Panc1 (cell line): ENCODE data around the gene RNF148. TPM values are rescaled to one million over a fixed set of nuclear protein-coding genes. Genes with fewer than 3 reads are reported as not detected.

ENCODE experiments used
- ATAC-seq: fragments of 200-7000 bp; cut with Tn5 transposase; 2 replicates; pipeline ENCODE4 v1.9.1; 2020; ENCODE audit warnings: mild to moderate bottlenecking, moderate library complexity
- BruUV-seq: library from RNA; stranded (reverse); fragments of 400-500 nt; replicated peaks from 2 replicates; lab custom pipeline; 2021; lab: Mats Ljungman, UMichigan
- CTCF ChIA-PET: fragments of 300-600 bp; sonication (Branson Sonifier 250); formaldehyde crosslinking; loops from one replicate; lab custom pipeline; 2022; ENCODE audit warnings: antibody characterized with exemption; lab: Charles Lee
- POLR2A ChIA-PET: fragments of 300-600 bp; sonication (Branson Sonifier 250); formaldehyde crosslinking; loops from one replicate; lab custom pipeline; 2022; ENCODE audit warnings: antibody characterized with exemption; lab: Charles Lee
- DNase-seq: peaks from one replicate; pipeline ENCODE4 v3.0.0-alpha.2; 2010; ENCODE audit warnings: low read depth, low spot score
- H3K27ac ChIP-seq: 2 replicates; pipeline ENCODE4 v1.5.1; 2011; ENCODE audit warnings: mild to moderate bottlenecking, low read length, inconsistent platforms
- H3K27me3 ChIP-seq: fragments of 200-500 bp; sonication (Bioruptor generic); 2 replicates; pipeline ENCODE4 v1.6.0; 2014; ENCODE audit warnings: low read length, inconsistent platforms; ENCODE audit not compliant: control insufficient read depth, insufficient read depth
- H3K36me3 ChIP-seq: fragments of 200-500 bp; sonication (Bioruptor generic); 2 replicates; pipeline ENCODE4 v1.5.1; 2014; ENCODE audit warnings: inconsistent platforms, mild to moderate bottlenecking, low read length, moderate library complexity; ENCODE audit not compliant: control insufficient read depth, insufficient read depth
- H3K4me1 ChIP-seq: 2 replicates; pipeline ENCODE4 v1.5.1; 2011; ENCODE audit warnings: inconsistent platforms, mild to moderate bottlenecking, low read length, moderate library complexity; ENCODE audit not compliant: control insufficient read depth, insufficient read depth
- H3K4me3 ChIP-seq, 2 experiments: 2 replicates each; pipeline ENCODE4 v1.5.1; 2011 to 2012; ENCODE audit warnings: low read depth in 2 of 2, low read length in 2 of 2, mild to moderate bottlenecking in 2 of 2, inconsistent platforms in 1 of 2, moderate library complexity in 1 of 2
- H3K9me3 ChIP-seq: fragments of 200-500 bp; sonication (Bioruptor generic); 2 replicates; pipeline ENCODE4 v1.5.1; 2014; ENCODE audit warnings: low read depth, mild to moderate bottlenecking, inconsistent platforms, low read length, moderate library complexity; ENCODE audit not compliant: control insufficient read depth, insufficient read depth
- POLR2AphosphoS5 ChIP-seq: IDR thresholded peaks from 2 replicates; pipeline ENCODE4 v1.6.1; 2012; ENCODE audit warnings: mild to moderate bottlenecking, low read depth, low read length, moderate library complexity
- SIN3A ChIP-seq: IDR thresholded peaks from 2 replicates; pipeline ENCODE4 v1.6.1; 2012; ENCODE audit warnings: low read depth, mild to moderate bottlenecking, low read length, moderate library complexity, borderline replicate concordance; ENCODE audit not compliant: insufficient read depth
- TCF7L2 ChIP-seq: IDR thresholded peaks from 2 replicates; pipeline ENCODE4 v1.6.1; 2011; ENCODE audit warnings: mild to moderate bottlenecking, low read depth, low read length, inconsistent platforms
- in situ Hi-C: cut with HindIII; loops from 2 replicates; pipeline ENCODE4 v1.10.0; 2016; ENCODE audit warnings: low sequenced_read_pairs, low pct_unique_long_range_greater_than_20kb
- intact Hi-C: fragments of 100-400 bp; cut with micrococcal nuclease; formaldehyde crosslinking; loops from one replicate; pipeline ENCODE4 v1.10.0; 2022; ENCODE audit not compliant: unreplicated experiment
- total RNA-seq: library from RNA; stranded (reverse); gene quantifications from one replicate; pipeline ENCODE4 v1.2.1, GENCODE V29; 2021; ENCODE audit not compliant: unreplicated experiment
- TF ChIP-seq, protein P1 (sequence below): fragments of 450-650 bp; IDR thresholded peaks from 2 replicates; pipeline ENCODE4 v1.5.1; 2017; ENCODE audit warnings: mild to moderate bottlenecking
- TF ChIP-seq, protein P2 (sequence below), 2 experiments: IDR thresholded peaks; 2 replicates each; pipeline ENCODE4 v1.6.1; 2011 to 2012; ENCODE audit warnings: low read depth in 2 of 2, control low read depth in 1 of 2, low read length in 1 of 2, mild to moderate bottlenecking in 1 of 2, moderate library complexity in 1 of 2; ENCODE audit not compliant: insufficient read depth in 1 of 2

Gene RNF148
- total RNA-seq, 1 experiment from 2014 or later: not detected

DNA sequence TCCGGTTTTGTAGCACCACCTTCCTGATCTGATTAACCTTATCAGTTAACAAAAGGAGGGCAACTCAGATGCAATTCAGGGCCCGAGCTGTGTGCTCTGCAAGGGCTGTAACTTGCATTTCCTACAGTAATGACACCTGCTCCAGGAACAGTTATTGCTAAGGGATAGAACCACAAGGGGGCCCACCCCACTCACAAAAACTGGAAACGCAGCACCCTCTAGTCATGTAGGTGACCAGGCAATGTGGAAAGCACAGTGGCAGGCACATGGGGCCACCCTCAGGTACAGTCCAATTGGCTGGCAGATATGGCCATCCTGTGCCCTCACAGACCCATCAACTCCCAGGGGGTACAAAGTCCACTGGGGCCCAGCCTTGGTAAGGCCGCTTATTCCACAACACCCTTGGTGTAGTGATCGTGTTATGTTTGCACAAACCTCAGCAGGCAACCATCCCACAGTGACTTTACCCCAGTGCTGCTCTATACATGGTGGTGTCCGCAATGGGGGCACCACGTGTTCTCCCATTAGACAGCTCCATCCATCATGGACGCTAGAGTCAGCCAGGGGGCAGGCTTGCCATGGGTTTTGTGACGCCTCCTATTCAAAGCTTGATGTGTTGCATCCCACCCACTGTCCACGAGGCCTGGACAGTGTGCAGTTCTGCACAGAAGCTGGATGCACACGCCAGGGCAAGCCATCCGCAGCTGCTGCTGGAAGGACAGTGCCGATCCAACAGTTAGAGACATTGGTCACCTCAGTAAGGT lies 13.2 kb downstream of the RNF148 start:
- in situ Hi-C loops: no loop called here
- intact Hi-C loops: no loop called here
- ATAC-seq (no peak), DNase-seq (no peak)
- no peaks in the 10 kb centered on the region for H3K4me1 ChIP-seq
- no peak overlapping the region for H3K27ac ChIP-seq
- H3K4me3 ChIP-seq: no peak overlapping the region
- no peaks in the 10 kb centered on the region for H3K9me3 ChIP-seq
- TF ChIP-seq, protein P1, sequence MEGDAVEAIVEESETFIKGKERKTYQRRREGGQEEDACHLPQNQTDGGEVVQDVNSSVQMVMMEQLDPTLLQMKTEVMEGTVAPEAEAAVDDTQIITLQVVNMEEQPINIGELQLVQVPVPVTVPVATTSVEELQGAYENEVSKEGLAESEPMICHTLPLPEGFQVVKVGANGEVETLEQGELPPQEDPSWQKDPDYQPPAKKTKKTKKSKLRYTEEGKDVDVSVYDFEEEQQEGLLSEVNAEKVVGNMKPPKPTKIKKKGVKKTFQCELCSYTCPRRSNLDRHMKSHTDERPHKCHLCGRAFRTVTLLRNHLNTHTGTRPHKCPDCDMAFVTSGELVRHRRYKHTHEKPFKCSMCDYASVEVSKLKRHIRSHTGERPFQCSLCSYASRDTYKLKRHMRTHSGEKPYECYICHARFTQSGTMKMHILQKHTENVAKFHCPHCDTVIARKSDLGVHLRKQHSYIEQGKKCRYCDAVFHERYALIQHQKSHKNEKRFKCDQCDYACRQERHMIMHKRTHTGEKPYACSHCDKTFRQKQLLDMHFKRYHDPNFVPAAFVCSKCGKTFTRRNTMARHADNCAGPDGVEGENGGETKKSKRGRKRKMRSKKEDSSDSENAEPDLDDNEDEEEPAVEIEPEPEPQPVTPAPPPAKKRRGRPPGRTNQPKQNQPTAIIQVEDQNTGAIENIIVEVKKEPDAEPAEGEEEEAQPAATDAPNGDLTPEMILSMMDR: no peak
- TF ChIP-seq, protein P2, sequence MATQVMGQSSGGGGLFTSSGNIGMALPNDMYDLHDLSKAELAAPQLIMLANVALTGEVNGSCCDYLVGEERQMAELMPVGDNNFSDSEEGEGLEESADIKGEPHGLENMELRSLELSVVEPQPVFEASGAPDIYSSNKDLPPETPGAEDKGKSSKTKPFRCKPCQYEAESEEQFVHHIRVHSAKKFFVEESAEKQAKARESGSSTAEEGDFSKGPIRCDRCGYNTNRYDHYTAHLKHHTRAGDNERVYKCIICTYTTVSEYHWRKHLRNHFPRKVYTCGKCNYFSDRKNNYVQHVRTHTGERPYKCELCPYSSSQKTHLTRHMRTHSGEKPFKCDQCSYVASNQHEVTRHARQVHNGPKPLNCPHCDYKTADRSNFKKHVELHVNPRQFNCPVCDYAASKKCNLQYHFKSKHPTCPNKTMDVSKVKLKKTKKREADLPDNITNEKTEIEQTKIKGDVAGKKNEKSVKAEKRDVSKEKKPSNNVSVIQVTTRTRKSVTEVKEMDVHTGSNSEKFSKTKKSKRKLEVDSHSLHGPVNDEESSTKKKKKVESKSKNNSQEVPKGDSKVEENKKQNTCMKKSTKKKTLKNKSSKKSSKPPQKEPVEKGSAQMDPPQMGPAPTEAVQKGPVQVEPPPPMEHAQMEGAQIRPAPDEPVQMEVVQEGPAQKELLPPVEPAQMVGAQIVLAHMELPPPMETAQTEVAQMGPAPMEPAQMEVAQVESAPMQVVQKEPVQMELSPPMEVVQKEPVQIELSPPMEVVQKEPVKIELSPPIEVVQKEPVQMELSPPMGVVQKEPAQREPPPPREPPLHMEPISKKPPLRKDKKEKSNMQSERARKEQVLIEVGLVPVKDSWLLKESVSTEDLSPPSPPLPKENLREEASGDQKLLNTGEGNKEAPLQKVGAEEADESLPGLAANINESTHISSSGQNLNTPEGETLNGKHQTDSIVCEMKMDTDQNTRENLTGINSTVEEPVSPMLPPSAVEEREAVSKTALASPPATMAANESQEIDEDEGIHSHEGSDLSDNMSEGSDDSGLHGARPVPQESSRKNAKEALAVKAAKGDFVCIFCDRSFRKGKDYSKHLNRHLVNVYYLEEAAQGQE (IDR thresholded peaks at IDR 0.05; ENCODE audit: insufficient read depth in 1 of 2, low read depth in 2 of 2, low read length in 1 of 2): no peak
- no peak for TF ChIP-seq POLR2AphosphoS5
- TF ChIP-seq TCF7L2: no peak
- TF ChIP-seq SIN3A: no peak
- H3K36me3 ChIP-seq: no peaks in the 10 kb centered on the region
- ChIA-PET CTCF (no interaction called here), POLR2A (no interaction called here)
- no TSS peak for BruUV-seq
- no peaks in the 10 kb centered on the region for H3K27me3 ChIP-seq

DNA sequence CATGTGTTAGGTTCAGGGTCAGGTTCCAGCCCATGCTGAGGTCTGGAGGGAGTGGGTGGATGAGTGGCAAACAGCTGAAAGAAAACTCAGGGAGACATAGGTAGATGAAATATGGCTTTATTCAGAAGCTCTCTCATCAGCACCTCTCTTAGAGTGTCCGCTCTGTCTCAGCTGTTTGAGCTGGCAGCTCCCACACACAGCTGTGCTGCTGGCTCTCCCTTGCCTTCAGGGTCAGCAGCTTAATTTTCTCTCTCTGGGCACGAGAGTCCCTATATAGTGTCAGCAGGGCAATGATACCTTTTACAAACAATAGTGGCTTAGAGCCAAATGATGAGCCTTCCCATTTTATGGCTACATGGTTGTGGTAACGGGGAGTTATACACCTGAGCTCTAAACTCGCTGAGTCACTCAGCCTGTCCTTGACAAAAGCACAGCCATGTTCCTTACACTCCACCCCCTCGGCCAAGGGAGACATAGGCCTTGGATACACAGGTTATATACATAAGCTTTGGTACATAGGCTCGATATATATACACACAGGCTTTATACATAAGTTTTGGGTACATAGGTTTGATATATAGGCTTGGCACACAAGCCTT lies 14.2 kb downstream of the RNF148 start:
- in situ Hi-C loops (no loop called here), intact Hi-C loops (no loop called here)
- ChIA-PET CTCF (no interaction called here), POLR2A (no interaction called here)
- Histone ChIP-seq H3K4me3 (no peak overlapping the region), H3K27ac (no peak overlapping the region), H3K36me3 (no peaks in the 10 kb centered on the region), H3K27me3 (no peaks in the 10 kb centered on the region), H3K9me3 (no peaks in the 10 kb centered on the region), H3K4me1 (no peaks in the 10 kb centered on the region)
- no peak for ATAC-seq
- TF ChIP-seq POLR2AphosphoS5 (no peak), SIN3A (no peak), TCF7L2 (no peak)
- TF ChIP-seq, protein P1: no peak
- TF ChIP-seq, protein P2 (IDR thresholded peaks at IDR 0.05; ENCODE audit: insufficient read depth in 1 of 2, low read depth in 2 of 2, low read length in 1 of 2): no peak
- DNase-seq: no peak
- BruUV-seq: no TSS peak
